Measurements from ENCODE around the gene MYO5A. TPM values are rescaled to one million over a fixed set of nuclear protein-coding genes. Genes with fewer than 3 reads are reported as not detected.

The MYO5A gene
- polyA plus RNA-seq, 1 donor (not counting 4 experiments of a cell fraction or from before 2014, with no cell fraction given), result 53.8 TPM

- H3K4me3 ChIP-seq (ENCODE audit: control insufficient read depth in 2 of 3, extremely low read depth in 1 of 3, insufficient read depth in 2 of 3, low read depth in 1 of 3, low read length in 3 of 3), result no peak overlapping the region
- FAIRE-seq, result no peak
- TF ChIP-seq EZH2 (IDR thresholded peaks at IDR 0.05; ENCODE audit: low read length), result no peak
- H3K9me1 ChIP-seq (ENCODE audit: control insufficient read depth, extremely low read depth, insufficient read depth, low read length), result no peaks in the 10 kb centered on the region
- peaks cover 6% of the 10 kb centered on the region for H3K4me1 ChIP-seq (ENCODE audit: control insufficient read depth, extremely low read depth, insufficient read depth, low read length)
- no peak for DNase-seq (ENCODE audit: low read depth, low spot score)
- dilution Hi-C loops (cut with MboI; ENCODE audit: extremely low pct_ligation_motif_present, low sequenced_read_pairs), result no loop called here
- H4K20me1 ChIP-seq (ENCODE audit: control insufficient read depth, extremely low read depth, insufficient read depth, low read length), result no peaks in the 10 kb centered on the region
- no peak overlapping the region for H3K4me2 ChIP-seq (ENCODE audit: control insufficient read depth, extremely low read depth, insufficient read depth, low read depth, low read length)
- H2AFZ ChIP-seq (ENCODE audit: control insufficient read depth, low read length), result no peak overlapping the region
- H3K27me3 ChIP-seq (ENCODE audit: control insufficient read depth, extremely low read depth, insufficient read depth, low read length), result peaks cover 3% of the 10 kb centered on the region
- H3K9ac ChIP-seq (ENCODE audit: control insufficient read depth, extremely low read depth, insufficient read depth, low read length), result no peak overlapping the region
- no peaks in the 10 kb centered on the region for H3K9me3 ChIP-seq (ENCODE audit: control insufficient read depth, low read depth, low read length)
- H3K27ac ChIP-seq (ENCODE audit: control insufficient read depth, insufficient read depth, low read length), result no peak overlapping the region
- H3K79me2 ChIP-seq (ENCODE audit: control insufficient read depth, insufficient read depth, low read length), result no peaks in the 10 kb centered on the region
- H3K36me3 ChIP-seq (ENCODE audit: control insufficient read depth in 2 of 2, extremely low read depth in 1 of 2, insufficient read depth in 2 of 2, low read length in 2 of 2), result no peaks in the 10 kb centered on the region
Observed at GRCh38 chr15:52263563-52264282, 265.0 kb downstream of the MYO5A start.

- FAIRE-seq, result no peak
- TF ChIP-seq EZH2 (IDR thresholded peaks at IDR 0.05; ENCODE audit: low read length) (no peak), CTCF (optimal IDR thresholded peaks at IDR 0.05 in 1 of 3, IDR thresholded peaks at IDR 0.05 in 1 of 3, conservative IDR thresholded peaks at IDR 0.05 in 1 of 3; ENCODE audit: extremely low read depth in 1 of 3, insufficient read depth in 2 of 3, low read length in 3 of 3) (no peak)
- H3K36me3 ChIP-seq (ENCODE audit: control insufficient read depth in 2 of 2, extremely low read depth in 1 of 2, insufficient read depth in 2 of 2, low read length in 2 of 2), result no peaks in the 10 kb centered on the region
- no peaks in the 10 kb centered on the region for H3K9me3 ChIP-seq (ENCODE audit: control insufficient read depth, low read depth, low read length)
- no peaks in the 10 kb centered on the region for H3K9me1 ChIP-seq (ENCODE audit: control insufficient read depth, extremely low read depth, insufficient read depth, low read length)
- no peaks in the 10 kb centered on the region for H4K20me1 ChIP-seq (ENCODE audit: control insufficient read depth, extremely low read depth, insufficient read depth, low read length)
- H3K4me1 ChIP-seq (ENCODE audit: control insufficient read depth, extremely low read depth, insufficient read depth, low read length), result peaks cover 6% of the 10 kb centered on the region
- peaks cover 3% of the 10 kb centered on the region for H3K27me3 ChIP-seq (ENCODE audit: control insufficient read depth, extremely low read depth, insufficient read depth, low read length)
- DNase-seq (ENCODE audit: low read depth, low spot score), result no peak
- dilution Hi-C loops (cut with MboI; ENCODE audit: extremely low pct_ligation_motif_present, low sequenced_read_pairs), result no loop called here
- H3K79me2 ChIP-seq (ENCODE audit: control insufficient read depth, insufficient read depth, low read length), result no peaks in the 10 kb centered on the region
- no peak overlapping the region for H3K4me3 ChIP-seq (ENCODE audit: control insufficient read depth in 2 of 3, extremely low read depth in 1 of 3, insufficient read depth in 2 of 3, low read depth in 1 of 3, low read length in 3 of 3)
- no peak overlapping the region for H3K27ac ChIP-seq (ENCODE audit: control insufficient read depth, insufficient read depth, low read length)
- H2AFZ ChIP-seq (ENCODE audit: control insufficient read depth, low read length), result no peak overlapping the region
- no peak overlapping the region for H3K4me2 ChIP-seq (ENCODE audit: control insufficient read depth, extremely low read depth, insufficient read depth, low read depth, low read length)
- no peak overlapping the region for H3K9ac ChIP-seq (ENCODE audit: control insufficient read depth, extremely low read depth, insufficient read depth, low read length)
Observed at GRCh38 chr15:52262364-52262763, 266.3 kb downstream of the MYO5A start.
